K562 (cell line): ENCODE data around the gene ATP5PO. TPM values are rescaled to one million over a fixed set of nuclear protein-coding genes. Genes with fewer than 3 reads are reported as not detected.
A peak's percentile ranks its signal among the peaks of the same experiment; 100 is the strongest.

Source experiments
- ATAC-seq: fragments of 200-7000 bp; cut with Tn5 transposase; 3 replicates; pipeline ENCODE4 v1.9.1; 2020; ENCODE audit warnings: moderate library complexity
- BruUV-seq: library from RNA; stranded (reverse); fragments of 400-500 nt; replicated peaks from 2 replicates; lab custom pipeline; 2021; lab: Mats Ljungman, UMichigan
- CTCF ChIA-PET: fragments of 300-600 bp; formaldehyde crosslinking; extraction: SDS; loops from one replicate; lab custom pipeline; 2021; ENCODE audit warnings: low intra/inter-chr PET ratio; lab: Yijun Ruan, JAX
- POLR2A ChIA-PET: fragments of 300-600, 350-650 bp; sonication (Branson Sonifier 250); formaldehyde crosslinking; extraction: SDS; loops from one replicate; lab custom pipeline; 2021; ENCODE audit warnings: antibody characterized with exemption, inconsistent platforms; lab: Yijun Ruan, JAX
- DNase-seq, 4 experiments: peaks; one replicate each; pipeline versions ENCODE4 v3.0.0 to v3.0.0-alpha.2; 2011 to 2018; ENCODE audit warnings: low spot score in 3 of 4, mixed read lengths in 3 of 4; ENCODE audit errors: extremely low read depth in 1 of 4
- FAIRE-seq: peaks from 2 replicates; lab custom pipeline; 2011; peaks lifted over from hg19 to GRCh38; lab: Jason Lieb, UNC
- H2AFZ ChIP-seq: 2 replicates; pipeline ENCODE4 v1.6.0; 2011; ENCODE audit warnings: low read depth, low read length, control low read depth, inconsistent platforms
- H3K27ac ChIP-seq: fragments of 200-600 bp; 3 replicates; pipeline ENCODE4 v1.8.0; 2011; ENCODE audit warnings: low read depth, mild to moderate bottlenecking, control low read depth, inconsistent platforms, low read length, moderate library complexity, mixed read lengths; ENCODE audit errors: extremely low read depth
- H3K27me3 ChIP-seq, 2 experiments: fragments of 300-600 bp in 1 of 2; 2 replicates in 1 of 2; 3 replicates in 1 of 2; pipeline versions ENCODE4 v1.6.0 to v1.8.0; 2011; ENCODE audit warnings: inconsistent platforms in 2 of 2, low read length in 2 of 2, mild to moderate bottlenecking in 1 of 2, mixed read lengths in 1 of 2, moderate library complexity in 1 of 2; ENCODE audit not compliant: control insufficient read depth in 2 of 2, insufficient read depth in 2 of 2
- H3K36me3 ChIP-seq: fragments of 300-600 bp; 3 replicates; pipeline ENCODE4 v1.8.0; 2011; ENCODE audit warnings: mild to moderate bottlenecking, low read length, inconsistent platforms; ENCODE audit not compliant: control insufficient read depth, insufficient read depth
- H3K4me1 ChIP-seq, 2 experiments: fragments of 200-600 bp in 1 of 2; replicated peaks in 1 of 2; 2 replicates in 1 of 2; 3 replicates in 1 of 2; pipeline versions ENCODE4 v1.5.1 to v1.8.0; 2011; ENCODE audit warnings: inconsistent platforms in 2 of 2, low read length in 2 of 2, mild to moderate bottlenecking in 1 of 2, mixed read lengths in 1 of 2, moderate library complexity in 1 of 2; ENCODE audit not compliant: control insufficient read depth in 2 of 2, insufficient read depth in 2 of 2
- H3K4me2 ChIP-seq: 2 replicates; pipeline ENCODE4 v1.6.1; 2011; ENCODE audit warnings: low read length, control low read depth, inconsistent platforms, mixed read lengths; ENCODE audit not compliant: insufficient read depth
- H3K4me3 ChIP-seq: fragments of 200-600 bp; sonication (generic), shearing (Covaris generic); 2 replicates; pipeline ENCODE4 v1.5.1; 2016; ENCODE audit warnings: control low read depth, inconsistent platforms
- H3K79me2 ChIP-seq: fragments of 200-600 bp; 3 replicates; pipeline ENCODE4 v1.8.0; 2011; ENCODE audit warnings: low read length, inconsistent platforms; ENCODE audit not compliant: control insufficient read depth, insufficient read depth
- H3K9ac ChIP-seq, 2 experiments: 2 replicates each; pipeline versions ENCODE4 v1.6.0 to v1.6.1; 2011; ENCODE audit warnings: low read depth in 2 of 2, low read length in 2 of 2, control low read depth in 1 of 2, inconsistent platforms in 1 of 2, mild to moderate bottlenecking in 1 of 2, mixed read lengths in 1 of 2; ENCODE audit not compliant: insufficient read depth in 1 of 2
- H3K9me1 ChIP-seq: one replicate; pipeline ENCODE4 v1.6.0; 2011; ENCODE audit warnings: inconsistent platforms, mild to moderate bottlenecking, low read length, moderate library complexity; ENCODE audit not compliant: control insufficient read depth, insufficient read depth
- H3K9me3 ChIP-seq: replicated peaks from 2 replicates; pipeline ENCODE4 v1.5.1; 2011; ENCODE audit warnings: low read depth, low read length, inconsistent platforms; ENCODE audit not compliant: control insufficient read depth, insufficient read depth
- H4K20me1 ChIP-seq: replicated peaks from 2 replicates; pipeline ENCODE4 v1.6.1; 2011; ENCODE audit warnings: low read length, inconsistent platforms, mixed read lengths; ENCODE audit not compliant: control insufficient read depth, insufficient read depth
- DDX20 ChIP-seq: fragments of 450-650 bp; IDR thresholded peaks from 2 replicates; pipeline ENCODE4 v1.6.1; 2016; ENCODE audit warnings: missing genetic modification characterization, low read depth, mild to moderate bottlenecking, missing compliant biosample characterization, moderate library complexity
- DMBX1 ChIP-seq: fragments of 250-450 bp; sonication (Bioruptor Pico); IDR thresholded peaks from 2 replicates; pipeline ENCODE4 v1.8.0; 2022; ENCODE audit warnings: inconsistent platforms, mild to moderate bottlenecking, moderate library complexity, borderline replicate concordance
- KLF6 ChIP-seq: fragments of 250-450 bp; sonication (Bioruptor Pico); IDR thresholded peaks from 2 replicates; pipeline ENCODE4 v1.4.0; 2020; ENCODE audit warnings: mild to moderate bottlenecking, moderate library complexity, borderline replicate concordance
- MECOM ChIP-seq: fragments of 250-450 bp; sonication (Bioruptor Pico); IDR thresholded peaks from 2 replicates; pipeline ENCODE4 v1.8.0; 2022; ENCODE audit warnings: inconsistent platforms
- NR4A1 ChIP-seq, 2 experiments: fragments of 250-450 bp in 1 of 2; fragments of 450-650 bp in 1 of 2; sonication (Bioruptor Pico) in 1 of 2; IDR thresholded peaks; 2 replicates each; pipeline versions ENCODE4 v1.4.0 to v1.6.1; 2016 to 2020; ENCODE audit warnings: mild to moderate bottlenecking in 2 of 2, missing compliant biosample characterization in 1 of 2, missing genetic modification characterization in 1 of 2, moderate library complexity in 1 of 2
- PTRF ChIP-seq: fragments of 450-650 bp; IDR thresholded peaks from 2 replicates; pipeline ENCODE4 v1.6.1; 2016; ENCODE audit warnings: mild to moderate bottlenecking, missing genetic modification characterization, missing compliant biosample characterization
- PTTG1 ChIP-seq: fragments of 450-650 bp; IDR thresholded peaks from 2 replicates; pipeline ENCODE4 v1.6.1; 2016; ENCODE audit warnings: low read depth, mild to moderate bottlenecking, missing genetic modification characterization, missing compliant biosample characterization
- RAD21 ChIP-seq, 2 experiments: fragments of 250-450 bp in 1 of 2; fragments of 450-650 bp in 1 of 2; sonication (Bioruptor Pico) in 1 of 2; formaldehyde crosslinking in 1 of 2; IDR thresholded peaks in 1 of 2; conservative IDR thresholded peaks in 1 of 2; 2 replicates each; pipeline versions ENCODE4 v1.4.0 to v1.8.0; 2020 to 2022; ENCODE audit warnings: mild to moderate bottlenecking in 2 of 2, moderate library complexity in 1 of 2
- ZNF175 ChIP-seq: fragments of 200-800 bp; sonication (Bioruptor generic); IDR thresholded peaks from 2 replicates; pipeline ENCODE4 v1.6.1; 2016; ENCODE audit warnings: low read depth, mild to moderate bottlenecking, missing genetic modification characterization, missing compliant biosample characterization
- whole genome bisulfite sequencing: fragments of 100-300 bp; shearing (Covaris generic); methylation state at CpG from one replicate; pipeline ENCODE4 v1.1.6; 2016; ENCODE audit warnings: low coverage, mixed read lengths; ENCODE audit not compliant: insufficient coverage; ENCODE audit errors: missing lambda C conversion rate; 5-methylcytosine and 5-hydroxymethylcytosine counted together
- in situ Hi-C: fragments of 300-500 bp; cut with MboI; formaldehyde crosslinking; loops from 4 replicates; pipeline ENCODE4 v1.15.0; 2018; ENCODE audit warnings: inconsistent platforms, mixed read lengths
- intact Hi-C: fragments of 100-400 bp; cut with micrococcal nuclease; formaldehyde crosslinking; loops from 2 replicates; pipeline ENCODE4 v1.14.2; 2022
- polyA plus RNA-seq, 8 experiments: library from polyadenylated mRNA; depleted of rRNA in 4 of 8; stranded (reverse) in 5 of 8; unstranded in 3 of 8; fragments of >200 nt; fragmentation: Nextera tagmentation in 2 of 8; fragmentation: Illumina TruSeq in 1 of 8; extraction: Ambion mirVana in 2 of 8; extraction: Trizol in 1 of 8; gene quantifications; 2 replicates each; pipeline versions ENCODE4 v1.2.1 to v1.2.3, GENCODE V29; 2011 to 2014; ENCODE audit warnings: inconsistent platforms in 1 of 8, missing spikeins in 1 of 8
- total RNA-seq, 7 experiments: library from RNA; depleted of rRNA in 6 of 7; stranded (reverse); fragments of >200 nt in 6 of 7; fragmentation: Illumina TruSeq in 2 of 7; extraction: Trizol in 2 of 7; gene quantifications; 2 replicates each; pipeline versions ENCODE4 v1.2.1 to v1.2.3, GENCODE V29; 2011 to 2021; ENCODE audit warnings: low replicate concordance in 1 of 7
- TF ChIP-seq, protein P1 (sequence below): sonication (generic); formaldehyde crosslinking; IDR thresholded peaks from 2 replicates; pipeline ENCODE4 v1.8.1; 2023; ENCODE audit warnings: missing genetic modification reagents, mild to moderate bottlenecking, borderline replicate concordance
- TF ChIP-seq, protein P2 (sequence below): fragments of 200-800 bp; sonication (Bioruptor generic); IDR thresholded peaks from 2 replicates; pipeline ENCODE4 v1.6.1; 2017; ENCODE audit warnings: missing genetic modification characterization, missing compliant biosample characterization
- TF ChIP-seq, protein P3 (sequence below), 2 experiments: fragments of 250-450 bp in 1 of 2; fragments of 450-650 bp in 1 of 2; sonication (Bioruptor Pico) in 1 of 2; IDR thresholded peaks; 2 replicates each; pipeline versions ENCODE4 v1.6.1 to v1.8.0; 2016 to 2021; ENCODE audit warnings: mild to moderate bottlenecking in 2 of 2, moderate library complexity in 2 of 2, missing compliant biosample characterization in 1 of 2, missing genetic modification characterization in 1 of 2

Gene ATP5PO
- total and polyA plus RNA-seq, 9 of the 15 experiments (the other 6 are each of a cell fraction or from before 2014, with no cell fraction given), result 367 to 2,722 (median 808) TPM

DNA sequence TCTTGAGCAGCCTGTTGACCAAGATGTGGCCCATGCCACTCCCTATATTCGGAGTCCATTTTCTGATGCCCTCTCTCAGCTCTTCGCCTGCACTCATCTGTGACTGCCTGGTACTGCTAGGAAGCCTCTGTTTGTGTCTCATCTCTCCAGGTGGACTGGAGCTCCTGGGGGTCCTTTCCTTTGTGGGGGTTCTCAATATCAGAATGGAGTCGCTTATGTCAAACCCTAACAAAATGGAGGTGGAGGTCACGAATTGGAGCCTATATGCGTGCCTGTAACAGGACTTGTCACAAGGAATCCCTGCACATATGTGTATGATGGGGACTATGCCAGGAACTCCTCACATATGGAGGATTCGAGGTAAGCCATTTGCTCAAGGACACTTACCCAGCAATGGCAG is 46.7 kb upstream of the ATP5PO start:
- H3K4me1 ChIP-seq, result peaks cover 0 to 15% of the 10 kb centered on the region in 2 experiments; a peak in 3 of 5 replicates
- ChIA-PET CTCF (no interaction called here), POLR2A (interaction anchor here (0.6 to 1.2 kb wide), 7 partner anchors 8 to 241 kb away, joined by 3 to 5 read pairs (median 3); no protein-coding TSS in a partner anchor)
- H3K4me2 ChIP-seq, result no peak overlapping the region
- H3K79me2 ChIP-seq, result no peaks in the 10 kb centered on the region
- ATAC-seq (no peak), DNase-seq (no peak), FAIRE-seq (no peak)
- no TSS peak for BruUV-seq
- H3K27me3 ChIP-seq, result no peaks in the 10 kb centered on the region
- no peak overlapping the region for H2AFZ ChIP-seq
- H3K9me3 ChIP-seq, result no peaks in the 10 kb centered on the region
- H3K9ac ChIP-seq, result no peak overlapping the region
- H3K9me1 ChIP-seq, result no peaks in the 10 kb centered on the region
- H3K36me3 ChIP-seq, result no peaks in the 10 kb centered on the region
- WGBS, result 57% methylated on average over 6 of the region's 6 CpGs
- no peak overlapping the region for H3K27ac ChIP-seq
- no peaks in the 10 kb centered on the region for H4K20me1 ChIP-seq
- intact Hi-C loops (no loop called here), in situ Hi-C loops (no loop called here)
- no peak overlapping the region for H3K4me3 ChIP-seq
- TF ChIP-seq RAD21 (CRISPR knock-in tag; conservative IDR thresholded peaks at IDR 0.05 in 1 of 2, IDR thresholded peaks at IDR 0.05 in 1 of 2) (no peak), PTTG1 (tag) (peak; percentile 80; the same call in 1 of the 2 replicates), ZNF175 (peak; percentile 49; the same call in 1 of the 2 replicates), DDX20 (tag) (peak; percentile 62; the same call in 1 of the 2 replicates), KLF6 (CRISPR knock-in tag) (0 out of 2 replicates have a peak, but pooled peaks have one; percentile 17), NR4A1 (CRISPR knock-in tag; IDR thresholded peaks at IDR 0.05) (no peak), NR4A1 (tag; IDR thresholded peaks at IDR 0.05) (peak; percentile 92), DMBX1 (CRISPR knock-in tag) (peak; percentile 81; the same call in 1 of the 2 replicates), MECOM (CRISPR knock-in tag) (0 out of 2 replicates have a peak, but pooled peaks have one; percentile 32), PTRF (tag) (peak; percentile 78)
- TF ChIP-seq, protein P1, sequence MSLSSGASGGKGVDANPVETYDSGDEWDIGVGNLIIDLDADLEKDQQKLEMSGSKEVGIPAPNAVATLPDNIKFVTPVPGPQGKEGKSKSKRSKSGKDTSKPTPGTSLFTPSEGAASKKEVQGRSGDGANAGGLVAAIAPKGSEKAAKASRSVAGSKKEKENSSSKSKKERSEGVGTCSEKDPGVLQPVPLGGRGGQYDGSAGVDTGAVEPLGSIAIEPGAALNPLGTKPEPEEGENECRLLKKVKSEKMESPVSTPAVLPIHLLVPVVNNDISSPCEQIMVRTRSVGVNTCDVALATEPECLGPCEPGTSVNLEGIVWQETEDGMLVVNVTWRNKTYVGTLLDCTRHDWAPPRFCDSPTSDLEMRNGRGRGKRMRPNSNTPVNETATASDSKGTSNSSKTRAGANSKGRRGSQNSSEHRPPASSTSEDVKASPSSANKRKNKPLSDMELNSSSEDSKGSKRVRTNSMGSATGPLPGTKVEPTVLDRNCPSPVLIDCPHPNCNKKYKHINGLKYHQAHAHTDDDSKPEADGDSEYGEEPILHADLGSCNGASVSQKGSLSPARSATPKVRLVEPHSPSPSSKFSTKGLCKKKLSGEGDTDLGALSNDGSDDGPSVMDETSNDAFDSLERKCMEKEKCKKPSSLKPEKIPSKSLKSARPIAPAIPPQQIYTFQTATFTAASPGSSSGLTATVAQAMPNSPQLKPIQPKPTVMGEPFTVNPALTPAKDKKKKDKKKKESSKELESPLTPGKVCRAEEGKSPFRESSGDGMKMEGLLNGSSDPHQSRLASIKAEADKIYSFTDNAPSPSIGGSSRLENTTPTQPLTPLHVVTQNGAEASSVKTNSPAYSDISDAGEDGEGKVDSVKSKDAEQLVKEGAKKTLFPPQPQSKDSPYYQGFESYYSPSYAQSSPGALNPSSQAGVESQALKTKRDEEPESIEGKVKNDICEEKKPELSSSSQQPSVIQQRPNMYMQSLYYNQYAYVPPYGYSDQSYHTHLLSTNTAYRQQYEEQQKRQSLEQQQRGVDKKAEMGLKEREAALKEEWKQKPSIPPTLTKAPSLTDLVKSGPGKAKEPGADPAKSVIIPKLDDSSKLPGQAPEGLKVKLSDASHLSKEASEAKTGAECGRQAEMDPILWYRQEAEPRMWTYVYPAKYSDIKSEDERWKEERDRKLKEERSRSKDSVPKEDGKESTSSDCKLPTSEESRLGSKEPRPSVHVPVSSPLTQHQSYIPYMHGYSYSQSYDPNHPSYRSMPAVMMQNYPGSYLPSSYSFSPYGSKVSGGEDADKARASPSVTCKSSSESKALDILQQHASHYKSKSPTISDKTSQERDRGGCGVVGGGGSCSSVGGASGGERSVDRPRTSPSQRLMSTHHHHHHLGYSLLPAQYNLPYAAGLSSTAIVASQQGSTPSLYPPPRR, result no peak
- TF ChIP-seq, protein P2, sequence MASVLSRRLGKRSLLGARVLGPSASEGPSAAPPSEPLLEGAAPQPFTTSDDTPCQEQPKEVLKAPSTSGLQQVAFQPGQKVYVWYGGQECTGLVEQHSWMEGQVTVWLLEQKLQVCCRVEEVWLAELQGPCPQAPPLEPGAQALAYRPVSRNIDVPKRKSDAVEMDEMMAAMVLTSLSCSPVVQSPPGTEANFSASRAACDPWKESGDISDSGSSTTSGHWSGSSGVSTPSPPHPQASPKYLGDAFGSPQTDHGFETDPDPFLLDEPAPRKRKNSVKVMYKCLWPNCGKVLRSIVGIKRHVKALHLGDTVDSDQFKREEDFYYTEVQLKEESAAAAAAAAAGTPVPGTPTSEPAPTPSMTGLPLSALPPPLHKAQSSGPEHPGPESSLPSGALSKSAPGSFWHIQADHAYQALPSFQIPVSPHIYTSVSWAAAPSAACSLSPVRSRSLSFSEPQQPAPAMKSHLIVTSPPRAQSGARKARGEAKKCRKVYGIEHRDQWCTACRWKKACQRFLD (CRISPR knock-in tag), result no peak; the same call in 1 of the 2 replicates
- TF ChIP-seq, protein P3, sequence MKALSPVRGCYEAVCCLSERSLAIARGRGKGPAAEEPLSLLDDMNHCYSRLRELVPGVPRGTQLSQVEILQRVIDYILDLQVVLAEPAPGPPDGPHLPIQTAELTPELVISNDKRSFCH (CRISPR knock-in tag; IDR thresholded peaks at IDR 0.05), result no peak
- TF ChIP-seq, protein P3 (tag; IDR thresholded peaks at IDR 0.05), result peak; percentile 70; the same call in 1 of the 2 replicates
